ENCODE data around the gene AATF.

Gene AATF

DNA sequence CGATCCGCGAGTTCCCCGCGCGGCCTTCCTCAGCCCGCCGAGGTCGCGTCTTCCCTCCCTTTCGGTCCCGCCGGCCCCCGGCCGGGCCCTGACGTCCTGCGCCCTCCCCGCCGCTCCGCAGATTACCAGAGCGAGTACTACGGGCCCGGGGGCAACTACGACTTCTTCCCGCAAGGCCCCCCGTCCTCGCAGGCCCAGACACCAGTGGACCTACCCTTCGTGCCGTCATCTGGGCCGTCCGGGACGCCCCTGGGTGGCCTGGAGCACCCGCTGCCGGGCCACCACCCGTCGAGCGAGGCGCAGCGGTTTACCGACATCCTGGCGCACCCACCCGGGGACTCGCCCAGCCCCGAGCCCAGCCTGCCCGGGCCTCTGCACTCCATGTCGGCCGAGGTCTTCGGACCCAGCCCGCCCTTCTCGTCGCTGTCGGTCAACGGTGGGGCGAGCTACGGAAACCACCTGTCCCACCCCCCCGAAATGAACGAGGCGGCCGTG lies 6.1 kb upstream of the AATF start:
- DNase-seq = peak; percentile 63

DNA sequence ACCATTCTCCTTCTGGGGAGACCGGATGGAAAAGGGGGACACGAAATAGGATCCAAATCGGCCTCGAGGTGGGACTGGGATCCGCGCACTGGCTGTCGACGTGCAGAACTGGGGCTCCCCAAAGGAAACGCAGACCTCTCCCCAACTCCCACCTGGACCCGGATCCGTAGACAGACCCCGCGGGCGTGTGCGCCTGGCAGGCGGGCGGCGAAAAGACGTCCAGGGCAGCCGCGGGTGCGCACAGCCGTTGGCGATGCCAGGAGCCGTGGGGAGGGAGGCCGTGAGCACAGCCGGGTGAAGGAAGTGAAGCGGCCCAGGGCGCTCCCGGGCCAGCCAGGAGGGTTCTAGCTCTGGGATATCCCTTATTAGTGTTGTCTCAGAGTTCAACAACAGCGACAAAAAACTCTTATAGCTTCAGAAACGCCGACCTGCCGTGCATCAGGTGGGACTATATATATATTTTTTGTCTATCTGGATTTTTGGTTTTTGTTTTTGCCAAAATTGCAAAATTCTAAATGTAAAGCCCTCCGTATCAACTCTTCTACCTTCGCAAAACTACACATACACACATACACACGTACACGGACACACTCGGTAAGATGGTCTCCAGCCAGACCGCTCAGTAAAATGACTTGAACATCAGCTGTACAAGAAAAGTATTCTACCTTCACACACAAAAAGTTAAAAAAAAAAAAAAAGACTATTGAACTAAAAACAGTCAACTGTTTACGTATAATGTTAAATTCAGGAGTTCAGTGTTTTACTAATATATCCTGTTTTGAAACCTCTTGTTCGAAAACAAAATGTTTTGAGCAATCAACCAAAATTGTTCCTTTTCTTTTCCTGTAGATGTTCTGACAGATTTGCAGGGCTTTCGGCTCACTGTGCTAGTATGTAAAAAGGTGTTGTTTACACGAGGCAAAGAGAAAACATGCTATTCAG lies 5.2 kb upstream of the AATF start:
- DNase-seq = peak; percentile 58

DNA sequence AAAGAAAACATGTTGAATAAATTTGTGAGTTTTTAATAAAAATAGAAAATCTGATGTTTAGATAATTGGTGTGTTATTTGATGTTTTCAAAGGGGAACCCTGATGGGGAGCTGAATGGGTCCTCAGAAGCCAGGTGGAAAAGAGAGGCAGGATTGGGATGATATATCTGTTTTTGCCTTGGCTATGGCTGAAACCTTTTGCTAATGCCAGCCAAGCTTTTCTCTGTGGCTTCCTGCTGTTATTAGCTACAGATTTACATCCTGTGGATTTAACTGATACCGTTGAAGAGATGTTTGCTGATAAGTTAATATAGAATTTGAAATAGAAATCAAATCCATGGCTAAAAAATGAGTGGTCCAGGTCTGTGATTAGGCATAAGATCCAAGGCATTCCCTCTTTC lies 4.2 kb upstream of the AATF start:
- DNase-seq = peak; percentile 9

DNA sequence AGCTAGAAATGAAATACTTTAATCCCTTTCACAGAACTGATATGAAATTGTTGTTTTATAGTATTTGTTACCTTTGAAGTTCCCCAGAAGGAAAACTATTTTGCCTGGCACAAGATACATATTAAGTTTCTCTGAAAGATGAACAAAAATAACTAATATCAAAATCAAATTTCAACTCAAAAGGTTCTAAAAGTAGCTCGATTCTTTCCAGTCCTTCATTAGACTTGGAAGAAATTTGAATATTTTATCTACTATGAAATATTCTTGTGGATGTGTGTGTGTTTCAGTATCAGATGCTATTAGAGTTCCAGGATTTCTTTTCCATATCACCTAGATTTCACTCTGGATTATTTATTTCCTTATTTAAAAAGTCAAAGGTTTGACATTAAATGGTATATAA lies 3.6 kb upstream of the AATF start:
- no peak for DNase-seq

DNA sequence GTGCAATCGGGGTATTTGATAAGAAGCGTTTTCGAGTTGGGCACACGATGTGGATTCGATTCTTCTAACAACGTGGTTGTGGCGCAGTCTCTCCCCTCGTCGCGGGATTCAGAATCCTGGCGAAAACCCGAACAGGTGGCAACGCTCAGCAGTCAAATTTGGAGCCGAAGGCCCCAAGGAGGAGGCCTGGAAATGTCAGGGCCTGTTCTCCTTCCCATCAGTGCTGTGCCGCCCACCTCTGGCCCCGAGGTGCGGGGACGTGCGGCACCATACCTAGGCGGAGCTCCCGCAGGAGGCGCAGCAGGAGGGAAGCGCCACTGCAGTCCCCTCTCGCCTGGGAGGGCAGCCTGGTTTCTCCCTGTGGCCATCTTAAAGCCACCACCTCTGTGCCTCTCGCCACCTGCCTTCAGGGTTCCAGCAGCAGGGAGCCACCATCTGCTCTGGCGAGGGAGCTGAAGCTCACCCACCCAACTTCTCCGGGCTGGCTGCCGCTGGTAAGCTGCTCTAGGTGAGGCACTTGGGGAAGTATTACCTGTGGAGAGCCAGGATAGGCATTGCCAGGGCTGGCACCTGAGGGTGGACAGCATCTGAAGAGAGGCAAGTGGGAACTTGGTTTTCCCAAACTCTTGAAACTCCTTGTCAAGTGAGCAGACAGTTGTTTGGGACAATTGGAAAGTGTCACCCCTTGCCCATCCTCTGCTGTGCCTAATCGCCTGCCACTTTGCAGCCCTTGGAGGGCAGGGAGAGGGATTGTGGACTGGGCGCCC lies 2.6 kb upstream of the AATF start:
- peak; percentile 64 for DNase-seq

DNA sequence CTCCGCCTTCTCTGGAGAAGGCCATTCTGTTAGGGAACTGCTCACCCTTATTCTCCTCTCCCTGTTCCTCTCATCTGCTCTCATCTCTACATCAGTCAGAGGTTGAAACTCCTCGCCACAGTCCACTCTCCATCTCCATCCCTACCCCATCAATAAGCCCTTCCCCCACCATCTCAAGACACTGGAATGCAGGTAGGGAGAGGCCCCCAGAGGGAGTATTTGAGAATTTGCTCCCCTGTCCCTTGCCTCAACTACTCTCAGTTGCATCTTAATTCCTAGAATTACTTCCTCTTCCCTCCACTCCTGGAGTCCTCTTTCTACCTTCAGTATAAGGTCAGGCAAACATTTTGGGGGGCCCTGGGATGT lies 2.0 kb upstream of the AATF start:
- DNase-seq = peak; percentile 50

DNA sequence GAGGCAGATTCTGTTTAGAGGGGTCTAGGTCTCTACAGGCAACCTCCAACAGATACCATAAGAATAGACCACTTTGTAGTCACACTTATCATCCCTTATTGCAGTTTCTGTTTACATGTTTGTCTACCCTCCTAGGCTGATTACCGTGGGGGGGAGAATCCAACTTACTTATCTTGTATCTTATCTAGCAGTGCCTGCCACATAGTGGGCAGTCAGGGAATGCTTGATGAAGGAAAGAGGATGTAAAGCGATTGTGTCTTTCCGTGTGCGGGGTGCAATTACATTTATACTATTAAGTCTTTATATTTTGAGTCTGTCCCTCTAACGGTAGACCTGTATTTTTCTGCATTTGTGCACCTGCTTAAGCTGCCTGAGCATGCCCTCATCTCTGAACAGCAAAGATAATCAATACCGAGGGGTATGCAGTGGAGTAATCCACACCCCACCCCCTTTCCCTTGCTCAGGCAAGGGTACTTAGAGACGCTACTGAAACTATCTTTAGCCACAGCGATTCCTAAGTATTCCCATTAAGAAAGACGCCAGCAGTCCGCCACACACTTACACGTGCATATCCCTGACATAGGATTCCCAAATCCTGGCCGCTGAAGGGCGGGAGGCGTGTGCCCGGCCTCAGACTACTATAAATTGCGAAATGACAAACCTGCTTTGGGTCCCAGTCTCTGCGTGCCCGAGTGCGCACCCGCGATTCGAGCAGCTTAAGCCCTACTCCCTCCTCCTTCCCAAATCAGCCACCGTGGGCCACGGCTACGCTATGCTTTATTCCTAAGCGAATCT lies 635 bp upstream of the AATF start:
- no peak for DNase-seq

DNA sequence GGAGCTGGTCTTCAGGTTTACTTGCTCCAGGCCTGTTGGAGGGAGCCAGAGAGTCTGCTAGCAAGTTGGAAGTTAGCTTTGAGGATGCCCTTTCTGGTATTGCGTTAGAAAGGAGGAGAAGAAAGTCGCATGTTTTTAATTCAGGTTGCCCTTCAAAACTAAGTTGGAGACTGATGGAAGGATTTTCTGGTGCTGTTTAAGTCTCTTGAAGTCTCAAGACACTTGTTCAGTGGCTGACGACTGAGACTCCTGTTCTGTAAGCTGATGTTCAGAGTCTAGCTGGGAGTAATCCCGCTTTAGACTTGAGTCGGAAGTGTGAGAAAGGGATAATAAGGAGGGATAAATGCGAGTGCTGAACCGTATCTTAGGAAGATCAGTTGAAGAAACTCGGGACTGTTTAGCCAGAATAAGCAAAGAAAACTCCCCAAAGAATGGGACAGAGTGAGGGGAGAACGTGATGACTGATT lies 740 bp downstream of the AATF start:
- DNase-seq = no peak

DNA sequence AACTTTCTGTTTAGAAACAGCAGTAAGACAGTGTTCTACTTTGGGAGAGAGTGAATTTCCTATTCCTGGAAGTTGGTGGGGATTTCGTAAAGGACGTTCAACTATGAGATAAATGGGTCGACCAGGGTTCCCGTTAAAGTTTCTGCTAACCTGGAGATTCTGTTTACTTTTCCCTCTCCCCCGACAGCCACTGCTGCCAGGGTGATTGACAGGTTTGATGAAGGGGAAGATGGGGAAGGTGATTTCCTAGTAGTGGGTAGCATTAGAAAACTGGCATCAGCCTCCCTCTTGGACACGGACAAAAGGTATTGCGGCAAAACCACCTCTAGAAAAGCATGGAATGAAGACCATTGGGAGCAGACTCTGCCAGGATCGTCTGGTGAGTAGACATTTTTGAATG lies 1.3 kb downstream of the AATF start:
- peak; percentile 30 for DNase-seq

DNA sequence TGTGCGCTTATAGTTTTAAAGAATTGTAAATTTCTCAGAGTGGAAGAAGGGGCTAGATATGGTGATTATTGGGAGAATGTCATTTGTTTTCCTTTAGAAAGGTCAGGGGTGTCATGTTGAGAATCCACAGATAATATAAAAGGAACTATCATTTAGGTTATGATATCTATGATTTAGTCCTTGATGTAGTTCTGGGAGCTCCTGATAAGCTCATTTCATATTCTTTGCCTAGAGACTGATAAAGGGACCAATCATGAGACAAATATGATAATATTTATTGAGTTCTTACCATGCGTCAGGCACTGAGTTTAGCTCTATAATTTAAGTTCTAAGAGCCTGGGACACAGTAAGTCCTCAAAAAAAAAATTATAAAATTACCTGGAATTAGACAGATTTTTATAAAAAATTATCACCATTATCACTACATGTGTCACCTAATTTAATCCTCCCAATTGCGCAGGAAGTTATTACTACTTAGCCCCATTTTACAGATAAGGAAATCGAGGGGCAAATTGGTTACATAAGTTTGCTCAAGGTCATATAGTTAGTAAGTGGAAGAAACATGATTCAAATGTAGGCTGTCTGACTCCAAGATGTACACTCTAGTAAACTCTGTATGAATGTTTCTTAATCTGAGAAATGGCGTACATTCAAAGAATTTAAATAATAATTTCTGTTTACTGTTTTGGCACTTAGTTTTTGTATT lies 2.5 kb downstream of the AATF start:
- DNase-seq = no peak

DNA sequence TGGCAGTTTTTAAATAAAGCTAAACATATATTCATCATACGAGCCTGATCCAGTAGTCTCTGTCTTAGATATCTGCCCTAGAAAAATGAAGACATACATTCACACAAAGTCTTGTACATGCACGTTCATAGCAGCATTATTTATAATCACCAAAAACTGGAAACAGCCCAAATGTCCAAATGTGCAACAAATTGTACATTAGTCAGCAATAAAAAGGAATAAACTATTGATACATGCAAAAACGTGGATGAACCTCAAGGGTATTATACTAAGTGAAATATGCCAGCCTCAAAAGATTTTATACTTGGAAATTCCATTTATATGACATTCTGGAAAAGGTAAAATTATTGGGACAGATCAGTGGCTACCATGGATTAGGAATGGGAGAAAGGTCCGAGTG lies 22.8 kb downstream of the AATF start:
- no peak for DNase-seq

DNA sequence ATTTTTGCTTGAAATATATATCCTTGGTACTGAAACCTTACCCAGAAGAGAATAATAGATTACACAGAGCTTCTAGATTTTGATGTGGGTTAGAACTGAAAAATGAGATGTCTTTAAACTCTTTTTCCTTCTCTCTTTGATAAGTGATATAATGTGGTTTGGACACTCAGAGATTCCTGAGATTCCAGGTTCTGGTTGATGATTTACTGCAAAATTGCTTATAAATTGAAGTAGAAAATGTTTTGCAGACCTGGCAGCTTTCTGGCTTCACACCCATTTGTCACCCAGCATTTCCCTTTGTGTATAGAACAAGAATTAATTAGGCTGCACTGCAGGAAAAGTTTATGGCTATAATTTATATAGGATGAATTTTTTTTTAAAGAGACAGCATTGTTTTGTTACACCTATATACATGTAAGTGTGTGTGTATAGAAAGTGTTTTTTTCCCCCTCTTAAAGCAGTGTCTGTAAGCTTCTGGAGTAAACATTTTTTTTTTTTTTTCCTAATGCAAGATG lies 23.5 kb downstream of the AATF start:
- no peak for DNase-seq

DNA sequence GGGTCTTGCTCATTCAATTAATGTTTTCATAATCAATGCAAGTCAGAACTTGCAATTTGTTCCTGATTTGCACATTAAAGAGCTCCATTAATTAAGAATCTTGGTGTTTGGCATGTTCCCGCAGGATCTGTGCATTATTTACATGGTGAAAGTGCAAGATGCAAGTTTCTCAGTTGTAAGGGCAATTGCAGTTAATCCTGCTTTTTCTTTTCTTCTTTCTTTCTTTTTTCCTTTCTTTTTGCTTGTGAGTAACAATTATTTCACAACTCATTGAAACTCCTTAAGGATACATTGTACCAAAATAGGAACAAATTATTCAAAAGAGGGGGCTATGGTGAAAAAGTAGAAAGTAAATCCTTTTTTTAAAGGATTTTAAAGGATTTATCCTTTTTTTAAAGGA lies 24.2 kb downstream of the AATF start:
- DNase-seq = no peak

DNA sequence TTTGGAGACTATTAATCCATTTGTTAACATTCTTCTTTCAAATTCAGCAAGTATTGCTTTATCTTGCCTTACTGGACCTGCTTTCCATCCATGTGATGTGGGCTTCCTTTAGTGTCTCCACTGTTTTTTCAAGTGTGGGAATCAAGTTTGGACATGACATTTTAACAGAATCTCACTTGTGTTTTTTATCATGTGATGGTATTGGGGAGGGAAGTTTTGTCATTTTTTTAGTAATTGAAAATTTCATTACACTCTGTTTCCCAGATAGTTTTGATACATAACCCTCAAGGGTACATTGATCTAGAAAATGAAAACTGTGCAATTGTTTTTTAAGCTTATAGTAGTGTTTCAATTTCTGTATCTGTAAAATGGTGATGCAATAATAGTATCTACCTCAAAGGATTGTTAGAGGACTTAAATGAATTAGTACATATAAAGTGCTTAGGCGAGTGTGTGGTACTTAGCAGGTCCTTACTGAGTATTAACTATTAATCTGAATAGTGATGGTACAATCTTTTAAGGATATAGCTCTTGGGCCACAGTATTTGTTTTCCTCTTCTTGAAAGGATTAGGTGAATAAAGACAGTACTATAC lies 27.3 kb downstream of the AATF start:
- no peak for DNase-seq

DNA sequence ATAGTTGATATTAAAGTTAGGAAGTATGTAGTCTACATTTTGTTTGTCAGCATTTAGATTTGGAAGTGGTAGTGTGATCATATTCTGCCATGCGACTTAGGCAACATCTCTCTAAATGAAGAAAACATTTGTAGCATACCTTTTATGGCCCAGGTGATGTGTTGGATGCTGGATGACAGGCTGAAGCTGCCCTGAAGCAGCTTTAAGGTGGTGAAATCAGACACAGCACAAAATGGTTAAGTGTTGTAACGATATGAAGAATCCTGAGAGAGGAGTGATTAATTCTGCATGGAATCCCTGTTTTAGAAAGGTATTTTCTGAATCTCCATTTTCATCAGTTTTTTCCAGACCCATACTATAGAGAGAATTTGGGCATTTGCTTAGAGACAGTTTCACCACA lies 28.3 kb downstream of the AATF start:
- DNase-seq = no peak

DNA sequence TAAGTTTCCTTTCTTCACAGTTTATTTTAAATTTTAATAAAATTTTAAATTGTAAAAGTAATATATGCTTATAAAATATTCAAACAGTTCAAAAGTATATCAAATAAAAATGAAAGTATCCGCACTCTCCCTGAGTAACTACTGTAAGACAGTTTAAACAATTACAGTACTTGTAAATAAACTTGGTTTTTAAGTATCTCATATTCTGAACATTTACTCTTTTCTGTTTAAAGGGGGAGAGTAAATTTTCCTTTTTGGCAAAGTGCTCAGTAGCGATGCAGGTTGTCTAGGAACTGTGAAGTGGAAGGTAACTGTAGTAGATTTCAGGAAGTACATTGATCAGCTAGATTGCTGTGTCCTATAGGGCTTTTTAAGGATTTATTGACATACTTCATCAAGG lies 28.8 kb downstream of the AATF start:
- no peak for DNase-seq

DNA sequence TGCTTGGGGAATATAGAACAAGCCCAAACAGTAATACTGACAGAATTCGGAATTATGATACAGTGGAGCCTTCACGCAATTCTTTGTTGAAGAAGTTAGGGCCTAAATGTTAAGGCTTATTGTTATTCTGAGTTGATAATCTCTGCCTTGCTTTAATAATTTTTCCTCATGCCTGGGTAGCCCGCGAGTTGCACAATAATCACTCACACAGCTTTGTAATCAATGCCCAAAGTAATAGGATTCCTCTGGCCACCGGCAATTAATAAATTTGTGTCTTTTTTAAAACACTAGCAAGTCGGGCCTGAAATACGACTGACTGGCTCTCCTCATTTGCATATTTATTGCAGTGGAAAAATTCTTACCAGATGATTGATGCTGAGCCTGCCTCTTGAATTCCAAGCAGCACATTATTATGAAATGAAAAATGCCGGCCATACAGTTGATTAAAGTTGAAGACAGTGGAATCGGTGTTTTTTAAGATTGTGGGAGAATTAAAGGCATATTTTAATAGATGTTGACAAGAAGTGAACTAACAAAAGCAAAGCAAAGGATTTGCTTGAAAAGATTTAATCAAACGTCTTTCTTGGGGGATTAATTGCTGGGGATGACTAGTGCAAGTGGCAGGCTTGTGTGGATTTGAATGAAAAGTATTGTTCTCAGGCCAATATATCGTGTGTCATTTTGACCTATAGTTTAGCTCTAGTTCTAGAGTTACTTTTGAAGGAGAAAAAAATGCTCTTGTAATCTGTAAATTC lies 30.2 kb downstream of the AATF start:
- DNase-seq = no peak

DNA sequence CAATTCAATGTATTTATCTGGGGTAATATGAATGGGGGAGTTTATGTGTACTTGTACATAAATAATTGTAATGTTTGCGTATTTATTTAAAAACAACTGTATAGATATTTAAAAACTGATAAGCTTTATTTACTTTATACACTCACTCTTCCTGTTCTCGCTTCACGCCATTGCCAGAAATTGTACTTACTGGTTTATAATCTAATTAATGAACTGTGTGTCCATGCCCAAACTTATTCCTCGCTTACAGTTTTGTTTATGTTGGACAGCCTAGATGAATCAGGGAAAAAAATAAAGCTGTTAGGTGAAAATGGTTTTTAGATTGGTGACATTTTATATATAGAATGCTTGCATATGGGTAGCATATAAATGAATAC lies 30.8 kb downstream of the AATF start:
- DNase-seq = no peak

DNA sequence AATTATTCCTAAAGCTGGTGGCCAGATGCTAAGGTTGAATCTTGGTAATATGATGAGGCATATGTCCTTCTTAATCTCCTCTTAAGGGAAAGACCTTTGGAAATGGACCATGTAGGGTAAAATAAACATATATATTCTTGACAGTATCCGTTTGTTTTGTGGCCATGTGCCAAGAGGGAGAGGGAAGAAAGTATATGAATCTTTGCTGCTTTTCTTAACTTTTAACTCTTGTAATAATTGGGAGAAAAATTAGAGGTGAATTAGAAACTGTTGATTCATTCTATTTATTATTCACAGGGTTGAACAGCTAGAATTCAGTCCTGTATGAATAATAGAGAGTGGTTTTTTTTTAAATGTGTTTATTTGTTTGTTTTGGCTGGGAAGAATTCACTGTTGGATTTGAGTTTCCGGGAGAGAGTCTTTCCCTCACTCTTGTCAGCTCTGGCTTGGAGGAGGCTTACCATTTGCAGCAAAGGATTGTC lies 31.6 kb downstream of the AATF start:
- DNase-seq = no peak

DNA sequence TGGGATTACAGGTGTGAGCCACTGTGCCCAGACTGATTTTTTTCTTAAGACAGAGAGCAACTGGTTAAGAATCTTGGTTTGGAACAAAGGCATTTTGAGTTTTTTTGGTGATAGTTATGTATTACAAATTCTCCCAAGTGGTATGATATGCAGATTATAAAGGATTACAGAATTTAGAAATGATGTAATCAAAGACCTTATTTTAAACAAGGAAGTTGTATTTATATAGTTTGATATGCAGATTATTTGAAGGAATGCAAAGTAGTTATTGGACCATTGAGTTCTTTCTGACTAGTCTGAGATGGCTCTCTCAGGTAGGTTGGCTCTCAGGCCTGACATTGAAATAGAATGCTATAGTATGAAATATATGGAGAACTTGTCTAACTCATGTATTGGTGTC lies 34.9 kb downstream of the AATF start:
- no peak for DNase-seq

DNA sequence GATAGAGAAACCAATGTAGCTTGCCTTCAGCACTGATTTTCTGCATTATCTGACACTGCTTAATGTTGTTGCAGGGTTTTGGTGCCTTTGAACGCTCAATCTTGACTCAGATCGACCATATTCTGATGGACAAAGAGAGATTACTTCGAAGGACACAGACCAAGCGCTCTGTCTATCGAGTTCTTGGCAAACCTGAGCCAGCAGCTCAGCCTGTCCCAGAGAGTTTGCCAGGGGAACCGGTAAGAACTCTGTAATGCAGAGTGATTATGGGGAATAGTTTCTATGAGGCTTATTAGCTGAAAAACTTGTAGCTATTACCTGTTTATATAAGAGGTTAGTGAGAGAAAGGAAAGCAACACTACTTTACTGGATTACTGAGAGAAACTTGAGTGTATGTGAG lies 40.4 kb downstream of the AATF start:
- no peak for DNase-seq

All from islet precursor cell (in vitro differentiated cells).